Panc1 (cell line): ENCODE results near the gene CXCR6. TPM values are rescaled to one million over a fixed set of nuclear protein-coding genes. Genes with fewer than 3 reads are reported as not detected.

ENCODE experiments used
- ATAC-seq: fragments of 200-7000 bp; cut with Tn5 transposase; 2 replicates; pipeline ENCODE4 v1.9.1; 2020; ENCODE audit warnings: mild to moderate bottlenecking, moderate library complexity
- BruUV-seq: library from RNA; stranded (reverse); fragments of 400-500 nt; replicated peaks from 2 replicates; lab custom pipeline; 2021; lab: Mats Ljungman, UMichigan
- CTCF ChIA-PET: fragments of 300-600 bp; sonication (Branson Sonifier 250); formaldehyde crosslinking; loops from one replicate; lab custom pipeline; 2022; ENCODE audit warnings: antibody characterized with exemption; lab: Charles Lee
- POLR2A ChIA-PET: fragments of 300-600 bp; sonication (Branson Sonifier 250); formaldehyde crosslinking; loops from one replicate; lab custom pipeline; 2022; ENCODE audit warnings: antibody characterized with exemption; lab: Charles Lee
- DNase-seq: peaks from one replicate; pipeline ENCODE4 v3.0.0-alpha.2; 2010; ENCODE audit warnings: low read depth, low spot score
- H3K27ac ChIP-seq: 2 replicates; pipeline ENCODE4 v1.5.1; 2011; ENCODE audit warnings: mild to moderate bottlenecking, low read length, inconsistent platforms
- H3K27me3 ChIP-seq: fragments of 200-500 bp; sonication (Bioruptor generic); 2 replicates; pipeline ENCODE4 v1.6.0; 2014; ENCODE audit warnings: low read length, inconsistent platforms; ENCODE audit not compliant: control insufficient read depth, insufficient read depth
- H3K36me3 ChIP-seq: fragments of 200-500 bp; sonication (Bioruptor generic); 2 replicates; pipeline ENCODE4 v1.5.1; 2014; ENCODE audit warnings: inconsistent platforms, mild to moderate bottlenecking, low read length, moderate library complexity; ENCODE audit not compliant: control insufficient read depth, insufficient read depth
- H3K4me1 ChIP-seq: 2 replicates; pipeline ENCODE4 v1.5.1; 2011; ENCODE audit warnings: inconsistent platforms, mild to moderate bottlenecking, low read length, moderate library complexity; ENCODE audit not compliant: control insufficient read depth, insufficient read depth
- H3K4me3 ChIP-seq, 2 experiments: 2 replicates each; pipeline ENCODE4 v1.5.1; 2011 to 2012; ENCODE audit warnings: low read depth in 2 of 2, low read length in 2 of 2, mild to moderate bottlenecking in 2 of 2, inconsistent platforms in 1 of 2, moderate library complexity in 1 of 2
- H3K9me3 ChIP-seq: fragments of 200-500 bp; sonication (Bioruptor generic); 2 replicates; pipeline ENCODE4 v1.5.1; 2014; ENCODE audit warnings: low read depth, mild to moderate bottlenecking, inconsistent platforms, low read length, moderate library complexity; ENCODE audit not compliant: control insufficient read depth, insufficient read depth
- POLR2AphosphoS5 ChIP-seq: IDR thresholded peaks from 2 replicates; pipeline ENCODE4 v1.6.1; 2012; ENCODE audit warnings: mild to moderate bottlenecking, low read depth, low read length, moderate library complexity
- SIN3A ChIP-seq: IDR thresholded peaks from 2 replicates; pipeline ENCODE4 v1.6.1; 2012; ENCODE audit warnings: low read depth, mild to moderate bottlenecking, low read length, moderate library complexity, borderline replicate concordance; ENCODE audit not compliant: insufficient read depth
- TCF7L2 ChIP-seq: IDR thresholded peaks from 2 replicates; pipeline ENCODE4 v1.6.1; 2011; ENCODE audit warnings: mild to moderate bottlenecking, low read depth, low read length, inconsistent platforms
- in situ Hi-C: cut with HindIII; loops from 2 replicates; pipeline ENCODE4 v1.10.0; 2016; ENCODE audit warnings: low sequenced_read_pairs, low pct_unique_long_range_greater_than_20kb
- intact Hi-C: fragments of 100-400 bp; cut with micrococcal nuclease; formaldehyde crosslinking; loops from one replicate; pipeline ENCODE4 v1.10.0; 2022; ENCODE audit not compliant: unreplicated experiment
- total RNA-seq: library from RNA; stranded (reverse); gene quantifications from one replicate; pipeline ENCODE4 v1.2.1, GENCODE V29; 2021; ENCODE audit not compliant: unreplicated experiment
- TF ChIP-seq, protein P1 (sequence below): fragments of 450-650 bp; IDR thresholded peaks from 2 replicates; pipeline ENCODE4 v1.5.1; 2017; ENCODE audit warnings: mild to moderate bottlenecking
- TF ChIP-seq, protein P2 (sequence below), 2 experiments: IDR thresholded peaks; 2 replicates each; pipeline ENCODE4 v1.6.1; 2011 to 2012; ENCODE audit warnings: low read depth in 2 of 2, control low read depth in 1 of 2, low read length in 1 of 2, mild to moderate bottlenecking in 1 of 2, moderate library complexity in 1 of 2; ENCODE audit not compliant: insufficient read depth in 1 of 2

The CXCR6 gene
- total RNA-seq, 1 experiment from 2014 or later = not detected

DNA sequence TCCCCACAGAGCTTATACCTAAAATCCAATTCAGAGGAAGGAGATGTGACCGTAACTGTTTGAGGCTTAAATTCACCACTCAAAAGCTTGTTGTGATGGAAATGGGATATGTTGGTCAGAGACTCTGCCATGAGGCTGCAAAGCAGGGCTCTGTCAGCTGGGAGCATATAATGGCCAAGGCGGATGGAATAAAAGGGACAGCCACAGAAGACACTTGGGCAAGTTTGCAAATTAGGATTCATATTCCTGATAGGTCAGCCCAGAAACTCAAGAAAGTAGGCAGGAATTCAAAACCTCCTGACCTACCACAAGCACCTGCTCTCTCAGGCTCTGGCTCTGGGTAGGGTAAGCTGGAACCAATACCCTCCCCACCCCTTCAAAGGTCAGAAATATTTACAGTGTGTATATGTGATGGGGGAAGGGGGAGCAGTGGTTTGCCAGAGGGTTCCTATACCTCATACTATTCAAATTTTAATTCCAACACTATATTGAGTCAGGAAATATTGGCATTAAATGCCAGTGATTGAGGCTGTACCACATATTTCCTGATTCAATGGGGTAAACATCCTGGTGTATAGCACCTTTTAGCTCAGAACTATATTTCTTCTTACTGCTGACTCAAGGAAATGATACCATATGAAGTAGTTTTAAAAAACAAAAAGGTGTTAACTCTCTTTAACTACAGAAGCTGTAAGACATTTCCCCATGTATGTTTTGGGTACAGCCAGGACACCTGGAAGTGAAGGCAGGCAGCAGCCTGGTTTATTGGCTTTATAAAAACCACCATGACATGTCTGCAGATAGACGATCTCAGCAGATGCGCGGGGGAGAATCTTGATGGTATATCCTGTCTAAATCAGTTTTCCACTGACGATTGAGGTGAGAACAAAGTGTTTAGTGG is 33.2 kb downstream of the CXCR6 start:
- no peak overlapping the region for H3K4me3 ChIP-seq
- no peaks in the 10 kb centered on the region for H3K4me1 ChIP-seq
- no peak overlapping the region for H3K27ac ChIP-seq
- H3K27me3 ChIP-seq = no peaks in the 10 kb centered on the region
- in situ Hi-C loops (no loop called here), intact Hi-C loops (no loop called here)
- H3K9me3 ChIP-seq = no peaks in the 10 kb centered on the region
- ATAC-seq (no peak), DNase-seq (no peak)
- CTCF ChIA-PET = no interaction called here
- no TSS peak for BruUV-seq
- TF ChIP-seq SIN3A = no peak
- TF ChIP-seq TCF7L2 = no peak
- TF ChIP-seq, protein P1, sequence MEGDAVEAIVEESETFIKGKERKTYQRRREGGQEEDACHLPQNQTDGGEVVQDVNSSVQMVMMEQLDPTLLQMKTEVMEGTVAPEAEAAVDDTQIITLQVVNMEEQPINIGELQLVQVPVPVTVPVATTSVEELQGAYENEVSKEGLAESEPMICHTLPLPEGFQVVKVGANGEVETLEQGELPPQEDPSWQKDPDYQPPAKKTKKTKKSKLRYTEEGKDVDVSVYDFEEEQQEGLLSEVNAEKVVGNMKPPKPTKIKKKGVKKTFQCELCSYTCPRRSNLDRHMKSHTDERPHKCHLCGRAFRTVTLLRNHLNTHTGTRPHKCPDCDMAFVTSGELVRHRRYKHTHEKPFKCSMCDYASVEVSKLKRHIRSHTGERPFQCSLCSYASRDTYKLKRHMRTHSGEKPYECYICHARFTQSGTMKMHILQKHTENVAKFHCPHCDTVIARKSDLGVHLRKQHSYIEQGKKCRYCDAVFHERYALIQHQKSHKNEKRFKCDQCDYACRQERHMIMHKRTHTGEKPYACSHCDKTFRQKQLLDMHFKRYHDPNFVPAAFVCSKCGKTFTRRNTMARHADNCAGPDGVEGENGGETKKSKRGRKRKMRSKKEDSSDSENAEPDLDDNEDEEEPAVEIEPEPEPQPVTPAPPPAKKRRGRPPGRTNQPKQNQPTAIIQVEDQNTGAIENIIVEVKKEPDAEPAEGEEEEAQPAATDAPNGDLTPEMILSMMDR = no peak
- no peak for TF ChIP-seq POLR2AphosphoS5
- TF ChIP-seq, protein P2, sequence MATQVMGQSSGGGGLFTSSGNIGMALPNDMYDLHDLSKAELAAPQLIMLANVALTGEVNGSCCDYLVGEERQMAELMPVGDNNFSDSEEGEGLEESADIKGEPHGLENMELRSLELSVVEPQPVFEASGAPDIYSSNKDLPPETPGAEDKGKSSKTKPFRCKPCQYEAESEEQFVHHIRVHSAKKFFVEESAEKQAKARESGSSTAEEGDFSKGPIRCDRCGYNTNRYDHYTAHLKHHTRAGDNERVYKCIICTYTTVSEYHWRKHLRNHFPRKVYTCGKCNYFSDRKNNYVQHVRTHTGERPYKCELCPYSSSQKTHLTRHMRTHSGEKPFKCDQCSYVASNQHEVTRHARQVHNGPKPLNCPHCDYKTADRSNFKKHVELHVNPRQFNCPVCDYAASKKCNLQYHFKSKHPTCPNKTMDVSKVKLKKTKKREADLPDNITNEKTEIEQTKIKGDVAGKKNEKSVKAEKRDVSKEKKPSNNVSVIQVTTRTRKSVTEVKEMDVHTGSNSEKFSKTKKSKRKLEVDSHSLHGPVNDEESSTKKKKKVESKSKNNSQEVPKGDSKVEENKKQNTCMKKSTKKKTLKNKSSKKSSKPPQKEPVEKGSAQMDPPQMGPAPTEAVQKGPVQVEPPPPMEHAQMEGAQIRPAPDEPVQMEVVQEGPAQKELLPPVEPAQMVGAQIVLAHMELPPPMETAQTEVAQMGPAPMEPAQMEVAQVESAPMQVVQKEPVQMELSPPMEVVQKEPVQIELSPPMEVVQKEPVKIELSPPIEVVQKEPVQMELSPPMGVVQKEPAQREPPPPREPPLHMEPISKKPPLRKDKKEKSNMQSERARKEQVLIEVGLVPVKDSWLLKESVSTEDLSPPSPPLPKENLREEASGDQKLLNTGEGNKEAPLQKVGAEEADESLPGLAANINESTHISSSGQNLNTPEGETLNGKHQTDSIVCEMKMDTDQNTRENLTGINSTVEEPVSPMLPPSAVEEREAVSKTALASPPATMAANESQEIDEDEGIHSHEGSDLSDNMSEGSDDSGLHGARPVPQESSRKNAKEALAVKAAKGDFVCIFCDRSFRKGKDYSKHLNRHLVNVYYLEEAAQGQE (IDR thresholded peaks at IDR 0.05; ENCODE audit: insufficient read depth in 1 of 2, low read depth in 2 of 2, low read length in 1 of 2) = no peak
- POLR2A ChIA-PET = no interaction called here
- H3K36me3 ChIP-seq = no peaks in the 10 kb centered on the region

DNA sequence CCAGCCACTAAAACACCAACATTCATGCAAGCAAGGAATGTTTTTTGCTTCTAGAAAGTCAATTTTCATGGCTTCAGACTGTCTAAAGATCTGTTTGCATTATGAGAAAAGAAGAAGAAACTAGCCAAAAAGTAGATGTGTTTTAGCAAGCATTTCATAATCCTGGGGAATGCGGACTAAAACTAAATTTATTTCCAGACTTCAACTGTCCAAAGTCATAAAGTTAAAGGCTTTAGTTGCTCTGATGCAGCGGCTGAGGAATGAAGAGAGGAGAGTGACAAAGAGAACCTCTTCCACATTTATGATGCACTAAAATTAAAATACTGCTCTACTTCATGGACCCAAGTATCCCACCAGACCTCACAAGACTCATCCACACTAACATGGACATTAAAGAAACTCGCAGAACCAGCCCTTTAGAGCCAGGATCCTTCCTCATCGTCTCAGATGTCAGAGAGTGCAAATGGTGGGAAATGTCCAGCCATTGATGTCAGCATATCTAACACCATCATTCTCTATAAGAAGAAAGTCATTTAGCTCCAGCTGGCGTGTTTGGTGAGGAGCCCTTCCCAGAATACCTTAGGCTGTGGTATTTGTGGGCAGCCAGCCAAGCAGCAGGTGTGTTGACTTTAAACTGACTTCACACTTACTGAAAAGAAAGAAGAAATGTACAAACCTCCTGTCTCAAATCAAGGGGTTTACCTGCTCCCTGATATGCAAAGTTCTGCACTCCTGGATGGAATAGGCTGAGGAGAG is 34.9 kb downstream of the CXCR6 start:
- Histone ChIP-seq H3K4me3 (no peak overlapping the region), H3K36me3 (no peaks in the 10 kb centered on the region), H3K9me3 (no peaks in the 10 kb centered on the region), H3K4me1 (no peaks in the 10 kb centered on the region), H3K27me3 (no peaks in the 10 kb centered on the region), H3K27ac (no peak overlapping the region)
- ATAC-seq (no peak), DNase-seq (no peak)
- no TSS peak for BruUV-seq
- intact Hi-C loops = no loop called here
- ChIA-PET CTCF (no interaction called here), POLR2A (no interaction called here)
- in situ Hi-C loops = no loop called here
- TF ChIP-seq POLR2AphosphoS5 (no peak), TCF7L2 (no peak), SIN3A (no peak)
- TF ChIP-seq, protein P1 = no peak
- TF ChIP-seq, protein P2 (IDR thresholded peaks at IDR 0.05; ENCODE audit: insufficient read depth in 1 of 2, low read depth in 2 of 2, low read length in 1 of 2) = no peak
